IPS-NIHi11 (cell line): ENCODE measurements around the gene ROMO1.

Source experiments
- DNase-seq: peaks from one replicate; pipeline ENCODE4 v3.0.0; 2012; ENCODE audit warnings: mixed read lengths, low spot score

Gene ROMO1

GRCh38 chr20:35699127-35699956, at the start of gene ROMO1, which contains the start of gene NFS1:
Gene ROMO1, plus strand, starts transcription at chr20:35699405. Its CDS starts 228 bp downstream, at chr20:35699633.
Gene NFS1, minus strand, starts transcription at chr20:35699352. Its CDS starts 64 bp downstream, at chr20:35699288.
- DNase-seq, result peak; percentile 98

GRCh38 chr20:35650632-35651031, 48.6 kb upstream of the ROMO1 start:
- DNase-seq, result no peak

- no peak for DNase-seq
Measured at GRCh38 chr20:35651958-35652357, 47.2 kb upstream of the ROMO1 start.

- DNase-seq, result no peak
Measured at GRCh38 chr20:35652641-35653429, 46.4 kb upstream of the ROMO1 start.

- DNase-seq, result no peak
Measured at GRCh38 chr20:35653430-35653734, 45.8 kb upstream of the ROMO1 start.

GRCh38 chr20:35653893-35654292, 45.3 kb upstream of the ROMO1 start:
- DNase-seq, result no peak

GRCh38 chr20:35654415-35654814, 44.8 kb upstream of the ROMO1 start:
- DNase-seq, result no peak

GRCh38 chr20:35657271-35657670, 41.9 kb upstream of the ROMO1 start:
- no peak for DNase-seq

- DNase-seq, result no peak
Measured at GRCh38 chr20:35660122-35660937, 38.9 kb upstream of the ROMO1 start.

GRCh38 chr20:35661053-35661452, 38.2 kb upstream of the ROMO1 start:
- DNase-seq, result no peak

GRCh38 chr20:35661908-35662307, 37.3 kb upstream of the ROMO1 start:
- no peak for DNase-seq

- no peak for DNase-seq
Measured at GRCh38 chr20:35662551-35662950, 36.7 kb upstream of the ROMO1 start.

GRCh38 chr20:35663516-35664465, 35.4 kb upstream of the ROMO1 start:
- DNase-seq, result peak; percentile 51

GRCh38 chr20:35664466-35665206, 34.6 kb upstream of the ROMO1 start, which contains the start of the genes CPNE1 and RBM12:
Gene CPNE1, minus strand, starts transcription at chr20:35664900. Its CDS starts 31,977 bp downstream, at chr20:35632923.
Gene RBM12, minus strand, starts transcription at chr20:35664900. Its CDS starts 9,578 bp downstream, at chr20:35655322.
- DNase-seq, result peak; percentile 98

GRCh38 chr20:35665949-35666288, 33.3 kb upstream of the ROMO1 start:
- no peak for DNase-seq

- DNase-seq, result no peak
Measured at GRCh38 chr20:35669221-35669620, 30.0 kb upstream of the ROMO1 start.

- no peak for DNase-seq
Measured at GRCh38 chr20:35669681-35670080, 29.5 kb upstream of the ROMO1 start.

- no peak for DNase-seq
Measured at GRCh38 chr20:35673884-35674283, 25.3 kb upstream of the ROMO1 start.

- DNase-seq, result no peak
Measured at GRCh38 chr20:35674921-35675320, 24.3 kb upstream of the ROMO1 start.

- DNase-seq, result no peak
Measured at GRCh38 chr20:35680452-35681183, 18.6 kb upstream of the ROMO1 start.
